Sciatic nerve (tissue), 2 donors: ENCODE data around the gene TMEM218. TPM values are rescaled to one million over a fixed set of nuclear protein-coding genes. Genes with fewer than 3 reads are reported as not detected.
"Not testable (repeated sequence)": the region's sequence is repeated elsewhere in the genome, so short reads cannot be mapped to it uniquely, and the experiment has no call there.

Experiments used
- ATAC-seq: fragments of 200-7000 bp; cut with Tn5 transposase; one replicate; pipeline ENCODE4 v1.9.1; 2020; ENCODE audit warnings: mild to moderate bottlenecking, moderate library complexity
- DNase-seq: peaks from one replicate; pipeline ENCODE4 v3.0.0-alpha.2; 2020; ENCODE audit warnings: low spot score
- intact Hi-C: fragments of 100-400 bp; cut with DNase I; formaldehyde crosslinking; loops from one replicate; pipeline ENCODE4 v1.14.2; 2022
- total RNA-seq: library from RNA; stranded (reverse); fragmentation: NEBNext Ultra II Directional; extraction: Animal tissue kit (Norgen Biotek cat#: 25700); gene quantifications from one replicate; pipeline ENCODE4 v1.2.1, GENCODE V29; 2021
- donor health status: DM: no; HTN: no; CAD: no.
- donor health status: DM: no; HTN: no; CAD: no.

TMEM218 gene
- total RNA-seq, 1 donor from 2014 or later, result 15.2 TPM

GRCh38 chr11:125093502-125093901 lies 17.9 kb downstream of the TMEM218 start:
- DNase-seq (no peak), ATAC-seq (no peak)
- intact Hi-C loops, result loop anchor here (5.0 kb wide), 1 partner anchor 309 kb away; no protein-coding TSS in a partner anchor

GRCh38 chr11:125092669-125093068 lies 18.8 kb downstream of the TMEM218 start:
- ATAC-seq (no peak), DNase-seq (no peak)
- intact Hi-C loops, result loop anchor here (5.0 kb wide), 1 partner anchor 310 kb away; no protein-coding TSS in a partner anchor

- intact Hi-C loops, result loop anchor here (5.0 kb wide), 1 partner anchor 310 kb away; no protein-coding TSS in a partner anchor
- DNase-seq (no peak), ATAC-seq (peak; percentile 35)
Observed at GRCh38 chr11:125091877-125092664, 19.4 kb downstream of the TMEM218 start.

- intact Hi-C loops, result loop anchor here (5.0 kb wide), 1 partner anchor 311 kb away; no protein-coding TSS in a partner anchor
- ATAC-seq (peak; percentile 94), DNase-seq (no peak)
Observed at GRCh38 chr11:125091247-125091876, 20.1 kb downstream of the TMEM218 start.

- ATAC-seq (peak; percentile 50), DNase-seq (no peak)
- intact Hi-C loops, result loop anchor here (5.0 kb wide), 1 partner anchor 311 kb away; no protein-coding TSS in a partner anchor
Observed at GRCh38 chr11:125090816-125091215, 20.6 kb downstream of the TMEM218 start.

GRCh38 chr11:125090151-125090550 lies 21.3 kb downstream of the TMEM218 start:
- not testable (repeated sequence) for DNase-seq, ATAC-seq
- intact Hi-C loops, result loop anchor here (5.0 kb wide), 1 partner anchor 312 kb away; no protein-coding TSS in a partner anchor

GRCh38 chr11:125089481-125089880 lies 21.9 kb downstream of the TMEM218 start:
- intact Hi-C loops, DNase-seq, ATAC-seq: not testable (repeated sequence)

- DNase-seq (no peak), ATAC-seq (no peak)
- intact Hi-C loops, result no loop called here
Observed at GRCh38 chr11:125088576-125089455, 22.6 kb downstream of the TMEM218 start.

- DNase-seq (no peak), ATAC-seq (no peak)
- intact Hi-C loops, result no loop called here
Observed at GRCh38 chr11:125088123-125088522, 23.3 kb downstream of the TMEM218 start.

- DNase-seq, result no peak
- no peak for ATAC-seq
- intact Hi-C loops, result no loop called here
Observed at GRCh38 chr11:125086633-125087296, 24.7 kb downstream of the TMEM218 start.

- ATAC-seq, result no peak
- DNase-seq, result no peak
- intact Hi-C loops, result no loop called here
Observed at GRCh38 chr11:125085301-125086081, 25.9 kb downstream of the TMEM218 start.

- ATAC-seq (no peak), DNase-seq (no peak)
- intact Hi-C loops, result no loop called here
Observed at GRCh38 chr11:125084761-125085231, 26.6 kb downstream of the TMEM218 start.

GRCh38 chr11:125084057-125084416 lies 27.4 kb downstream of the TMEM218 start:
- ATAC-seq (no peak), DNase-seq (no peak)
- intact Hi-C loops, result no loop called here

- intact Hi-C loops, result no loop called here
- DNase-seq (no peak), ATAC-seq (no peak)
Observed at GRCh38 chr11:125083312-125084056, 27.9 kb downstream of the TMEM218 start.

GRCh38 chr11:125082611-125083311 lies 28.7 kb downstream of the TMEM218 start:
- DNase-seq, result no peak
- intact Hi-C loops, result no loop called here
- ATAC-seq, result peak; percentile 25

- ATAC-seq (no peak), DNase-seq (no peak)
- intact Hi-C loops, result no loop called here
Observed at GRCh38 chr11:125082040-125082439, 29.4 kb downstream of the TMEM218 start.
